Astrocyte (in vitro differentiated cells and primary cell): ENCODE data around the gene PPA1.

Experiments used
- CTCF ChIP-seq: IDR thresholded peaks from 2 replicates; pipeline ENCODE4 v1.5.1; 2011; ENCODE audit warnings: low read depth, mild to moderate bottlenecking, inconsistent platforms, low read length, moderate library complexity; ENCODE audit not compliant: insufficient read depth
- EZH2 ChIP-seq: IDR thresholded peaks from 2 replicates; pipeline ENCODE4 v1.6.1; 2012; ENCODE audit warnings: mild to moderate bottlenecking, low read length, inconsistent platforms; ENCODE audit not compliant: insufficient read depth

DNA sequence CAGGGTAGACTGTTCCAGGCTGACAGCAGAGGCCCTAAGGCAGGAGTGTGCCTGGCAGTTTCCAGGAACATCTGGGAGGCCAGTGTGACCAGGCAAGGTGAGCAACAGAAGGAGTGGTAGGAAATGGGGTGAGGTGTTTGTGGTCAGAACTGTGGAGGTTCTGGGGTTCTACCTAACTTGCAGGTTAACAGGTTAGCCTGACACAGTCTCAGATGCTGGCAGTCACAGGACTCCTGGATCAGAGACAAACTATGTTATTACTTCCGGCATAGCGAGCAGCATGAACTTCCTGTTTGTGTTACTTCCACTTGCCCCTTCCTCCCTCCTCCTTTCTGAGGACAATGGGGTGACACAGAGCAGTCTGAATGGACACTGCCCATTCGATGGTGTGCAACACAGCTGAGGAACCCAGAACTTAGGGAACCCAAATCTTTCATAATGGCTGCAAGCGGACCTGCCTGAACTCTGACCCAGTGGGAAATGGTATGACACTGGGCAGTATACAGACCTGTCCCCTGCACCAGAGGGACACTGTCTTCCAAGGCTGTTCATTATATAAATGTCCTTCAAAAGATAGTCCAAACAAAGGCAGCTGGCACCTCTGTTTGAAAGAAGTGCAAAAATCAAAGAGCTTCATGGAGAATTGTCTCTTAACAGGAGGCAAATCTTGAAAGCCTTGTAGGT is 59.0 kb downstream of the PPA1 start:
- no peak for TF ChIP-seq CTCF
- no peak for TF ChIP-seq EZH2
